ENCODE measurements around the gene LSM3. TPM values are rescaled to one million over a fixed set of nuclear protein-coding genes. Genes with fewer than 3 reads are reported as not detected.

Gene LSM3
- total RNA-seq, 1 experiment from 2014 or later = 10.2 TPM

DNA sequence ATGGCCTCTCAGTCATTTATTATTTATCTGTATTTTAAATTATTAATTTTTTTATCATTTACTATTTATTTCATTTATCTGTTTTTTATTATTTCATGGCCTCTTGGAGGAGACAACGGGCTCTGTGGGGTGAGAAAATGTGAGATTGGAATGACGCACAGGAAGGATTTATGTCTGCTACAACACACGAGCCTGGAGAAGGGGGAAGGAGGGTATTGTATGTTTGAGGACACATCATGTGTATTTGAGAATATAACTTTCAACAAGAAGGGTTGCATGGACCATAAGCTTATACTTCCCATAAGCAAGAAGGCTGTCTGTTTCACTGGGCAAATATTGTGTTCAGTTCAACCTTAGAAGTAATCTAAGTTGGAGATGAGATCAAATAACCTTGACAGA lies 31.7 kb downstream of the LSM3 start:
- Mint-ChIP-seq H3K4me3 (ENCODE audit: unreplicated experiment) (no peak overlapping the region), H3K4me1 (ENCODE audit: insufficient read depth, unreplicated experiment) (no peaks in the 10 kb centered on the region), H3K27ac (ENCODE audit: low read depth, unreplicated experiment) (no peak overlapping the region), H3K9me3 (ENCODE audit: unreplicated experiment) (no peaks in the 10 kb centered on the region), H3K36me3 (ENCODE audit: insufficient read depth, unreplicated experiment) (peaks cover 7% of the 10 kb centered on the region), H3K27me3 (ENCODE audit: insufficient read depth, unreplicated experiment) (no peaks in the 10 kb centered on the region)
- TF ChIP-seq CTCF (IDR thresholded peaks at IDR 0.05; ENCODE audit: unreplicated experiment) = no peak
- CTCF ChIA-PET = interaction anchor here (0.6 to 1.4 kb wide), 5 partner anchors 19 to 710 kb away, joined by 3 to 6 read pairs (median 4); no protein-coding TSS in a partner anchor
- BruUV-seq (replicated peaks) = no TSS peak
- POLR2A ChIA-PET = interaction anchor here (0.6 to 1.3 kb wide), 4 partner anchors 13 to 51 kb away, joined by 3 to 5 read pairs (median 4); partner anchors contain the start of genes LSM3 and XPC
- DNase-seq (ENCODE audit: unreplicated experiment) = no peak
- intact Hi-C loops (cut with micrococcal nuclease) = no loop called here

- Mint-ChIP-seq H3K4me1 (ENCODE audit: insufficient read depth, unreplicated experiment) (no peaks in the 10 kb centered on the region), H3K36me3 (ENCODE audit: insufficient read depth, unreplicated experiment) (peaks cover 7% of the 10 kb centered on the region), H3K27me3 (ENCODE audit: insufficient read depth, unreplicated experiment) (no peaks in the 10 kb centered on the region), H3K27ac (ENCODE audit: low read depth, unreplicated experiment) (no peak overlapping the region), H3K9me3 (ENCODE audit: unreplicated experiment) (no peaks in the 10 kb centered on the region), H3K4me3 (ENCODE audit: unreplicated experiment) (no peak overlapping the region)
- POLR2A ChIA-PET = interaction anchor here (1.1 kb wide), 2 partner anchors 13 to 23 kb away, joined by 3 to 4 read pairs; no protein-coding TSS in a partner anchor
- no peak for DNase-seq (ENCODE audit: unreplicated experiment)
- TF ChIP-seq CTCF (IDR thresholded peaks at IDR 0.05; ENCODE audit: unreplicated experiment) = no peak
- intact Hi-C loops (cut with micrococcal nuclease) = no loop called here
- CTCF ChIA-PET = interaction anchor here (0.6 to 2.1 kb wide), 9 partner anchors 8 to 313 kb away, joined by 3 to 9 read pairs (median 4); no protein-coding TSS in a partner anchor
- no TSS peak for BruUV-seq (replicated peaks)
Measured at GRCh38 chr3:14210843-14211594, 32.4 kb downstream of the LSM3 start.

DNA sequence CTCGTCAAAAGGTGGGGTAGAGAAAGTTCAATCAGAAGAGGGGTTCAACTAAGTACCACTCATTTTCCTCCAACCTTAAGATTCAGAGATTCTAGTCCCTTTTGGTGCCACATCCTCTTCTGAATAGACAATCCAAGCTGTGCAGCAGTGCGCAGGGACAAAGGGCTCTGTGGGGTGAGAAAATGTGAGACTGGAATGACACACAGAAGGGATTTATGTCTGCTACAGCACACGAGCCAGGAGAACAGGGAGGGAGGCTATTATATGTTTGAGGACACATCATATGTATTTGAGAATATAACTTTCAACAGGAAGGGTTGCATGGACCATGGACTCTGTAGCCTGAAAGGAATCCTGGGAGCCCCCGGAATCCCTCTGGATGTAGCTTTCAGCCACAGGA lies 33.0 kb downstream of the LSM3 start:
- intact Hi-C loops (cut with micrococcal nuclease) = no loop called here
- Mint-ChIP-seq H3K27ac (ENCODE audit: low read depth, unreplicated experiment) (no peak overlapping the region), H3K4me3 (ENCODE audit: unreplicated experiment) (no peak overlapping the region), H3K27me3 (ENCODE audit: insufficient read depth, unreplicated experiment) (no peaks in the 10 kb centered on the region), H3K36me3 (ENCODE audit: insufficient read depth, unreplicated experiment) (peaks cover 7% of the 10 kb centered on the region), H3K4me1 (ENCODE audit: insufficient read depth, unreplicated experiment) (no peaks in the 10 kb centered on the region), H3K9me3 (ENCODE audit: unreplicated experiment) (no peaks in the 10 kb centered on the region)
- no peak for TF ChIP-seq CTCF (IDR thresholded peaks at IDR 0.05; ENCODE audit: unreplicated experiment)
- CTCF ChIA-PET = interaction anchor here (0.6 to 2.9 kb wide), 8 partner anchors 8 to 255 kb away, joined by 3 to 45 read pairs (median 6); no protein-coding TSS in a partner anchor
- DNase-seq (ENCODE audit: unreplicated experiment) = no peak
- POLR2A ChIA-PET = no interaction called here
- BruUV-seq (replicated peaks) = no TSS peak

DNA sequence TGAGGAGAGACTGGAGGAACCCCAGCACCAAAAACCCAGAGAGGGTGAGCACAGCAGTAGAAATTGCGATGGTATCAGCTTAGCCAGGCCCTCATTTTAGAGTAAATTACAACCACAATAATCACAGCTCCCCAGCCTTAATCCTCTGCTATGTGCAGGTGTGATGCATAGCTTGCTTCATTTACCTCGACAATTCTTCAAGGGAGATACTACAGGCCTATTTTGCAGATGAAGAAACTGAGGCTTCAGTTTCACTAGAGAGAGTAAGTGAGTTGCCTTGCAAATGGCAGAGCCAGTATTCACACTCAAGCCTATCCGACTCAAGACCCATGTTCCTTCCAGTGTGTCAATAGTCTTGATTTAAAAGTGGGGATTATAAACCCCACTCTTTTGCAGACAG lies 33.4 kb downstream of the LSM3 start:
- DNase-seq (ENCODE audit: unreplicated experiment) = no peak
- intact Hi-C loops (cut with micrococcal nuclease) = no loop called here
- ChIA-PET POLR2A (no interaction called here), CTCF (interaction anchor here (0.9 to 2.9 kb wide), 6 partner anchors 8 to 255 kb away, joined by 3 to 45 read pairs (median 8); no protein-coding TSS in a partner anchor)
- BruUV-seq (replicated peaks) = no TSS peak
- H3K27ac Mint-ChIP-seq (ENCODE audit: low read depth, unreplicated experiment) = no peak overlapping the region
- TF ChIP-seq CTCF (IDR thresholded peaks at IDR 0.05; ENCODE audit: unreplicated experiment) = no peak
- H3K4me3 Mint-ChIP-seq (ENCODE audit: unreplicated experiment) = no peak overlapping the region
- H3K4me1 Mint-ChIP-seq (ENCODE audit: insufficient read depth, unreplicated experiment) = no peaks in the 10 kb centered on the region
- peaks cover 7% of the 10 kb centered on the region for H3K36me3 Mint-ChIP-seq (ENCODE audit: insufficient read depth, unreplicated experiment)
- H3K9me3 Mint-ChIP-seq (ENCODE audit: unreplicated experiment) = no peaks in the 10 kb centered on the region
- no peaks in the 10 kb centered on the region for H3K27me3 Mint-ChIP-seq (ENCODE audit: insufficient read depth, unreplicated experiment)

All from MCF 10A (cell line).